ENCODE results near the gene RNF4. TPM values are rescaled to one million over a fixed set of nuclear protein-coding genes. Genes with fewer than 3 reads are reported as not detected.

Gene RNF4
- total RNA-seq, 1 donor from 2014 or later = 77.2 TPM

GRCh38 chr4:2462218-2462991 lies 6.5 kb upstream of the RNF4 start:
- FAIRE-seq = no peak
- TF ChIP-seq CTCF (IDR thresholded peaks at IDR 0.05; ENCODE audit: insufficient read depth, low read depth, low read length) = no peak
- H3K27me3 ChIP-seq (ENCODE audit: insufficient read depth, low read length) = no peaks in the 10 kb centered on the region
- H3K9me3 ChIP-seq (ENCODE audit: insufficient read depth, low read depth, low read length) = no peaks in the 10 kb centered on the region
- H3K79me2 ChIP-seq (ENCODE audit: insufficient read depth, low read length) = no peaks in the 10 kb centered on the region
- peak overlapping the region; percentile 84 for H3K4me2 ChIP-seq (ENCODE audit: low read length)
- peak; percentile 69 for DNase-seq (ENCODE audit: low read depth)
- peak overlapping the region; percentile 81 for H2AFZ ChIP-seq (ENCODE audit: low read depth, low read length)
- no peaks in the 10 kb centered on the region for H3K36me3 Mint-ChIP-seq (ENCODE audit: low read depth, unreplicated experiment)
- peak overlapping the region; percentile 23 for H3K4me3 ChIP-seq (ENCODE audit: insufficient read depth, low read depth, low read length)
- H3K4me3 Mint-ChIP-seq (ENCODE audit: unreplicated experiment) = peak overlapping the region; percentile 81
- H3K4me1 Mint-ChIP-seq (ENCODE audit: low read depth, unreplicated experiment) = peaks cover 2% of the 10 kb centered on the region
- H3K27ac ChIP-seq (ENCODE audit: low read depth, low read length) = no peak overlapping the region
- no peaks in the 10 kb centered on the region for H3K9me3 Mint-ChIP-seq (ENCODE audit: unreplicated experiment)
- peak overlapping the region; percentile 38 for H3K9ac ChIP-seq (ENCODE audit: low read length)
- H3K36me3 ChIP-seq (ENCODE audit: insufficient read depth, low read length) = no peaks in the 10 kb centered on the region
- no peak overlapping the region for H3K27ac Mint-ChIP-seq (ENCODE audit: unreplicated experiment)
- H3K27me3 Mint-ChIP-seq (ENCODE audit: low read depth, unreplicated experiment) = peaks cover 58% of the 10 kb centered on the region
- H4K20me1 ChIP-seq (ENCODE audit: insufficient read depth, low read length) = no peaks in the 10 kb centered on the region
- H3K4me1 ChIP-seq (ENCODE audit: insufficient read depth, low read length) = peaks cover 5% of the 10 kb centered on the region

GRCh38 chr4:2462992-2463762 lies 5.7 kb upstream of the RNF4 start:
- TF ChIP-seq CTCF (IDR thresholded peaks at IDR 0.05; ENCODE audit: insufficient read depth, low read depth, low read length) (no peak), EZH2 (IDR thresholded peaks at IDR 0.05; ENCODE audit: insufficient read depth, low read length) (no peak)

More at GRCh38 chr4:2462992-2463762, 5.7 kb upstream of the RNF4 start:
- Mint-ChIP-seq H3K9me3 (ENCODE audit: unreplicated experiment) (no peaks in the 10 kb centered on the region), H3K27me3 (ENCODE audit: low read depth, unreplicated experiment) (peaks cover 50% of the 10 kb centered on the region), H3K4me1 (ENCODE audit: low read depth, unreplicated experiment) (peaks cover 4% of the 10 kb centered on the region), H3K36me3 (ENCODE audit: low read depth, unreplicated experiment) (peaks cover 2% of the 10 kb centered on the region), H3K4me3 (ENCODE audit: unreplicated experiment) (peak overlapping the region; percentile 68), H3K27ac (ENCODE audit: unreplicated experiment) (no peak overlapping the region)
- no peaks in the 10 kb centered on the region for H3K36me3 ChIP-seq (ENCODE audit: insufficient read depth, low read length)
- peaks cover 7% of the 10 kb centered on the region for H3K79me2 ChIP-seq (ENCODE audit: insufficient read depth, low read length)
- no peaks in the 10 kb centered on the region for H3K9me3 ChIP-seq (ENCODE audit: insufficient read depth, low read depth, low read length)
- H3K4me1 ChIP-seq (ENCODE audit: insufficient read depth, low read length) = peaks cover 11% of the 10 kb centered on the region
- no peaks in the 10 kb centered on the region for H4K20me1 ChIP-seq (ENCODE audit: insufficient read depth, low read length)
- no peak overlapping the region for H2AFZ ChIP-seq (ENCODE audit: low read depth, low read length)
- no peak overlapping the region for H3K4me3 ChIP-seq (ENCODE audit: insufficient read depth, low read depth, low read length)
- no peak overlapping the region for H3K9ac ChIP-seq (ENCODE audit: low read length)
- DNase-seq (ENCODE audit: low read depth) (no peak), FAIRE-seq (no peak)
- no peak overlapping the region for H3K27ac ChIP-seq (ENCODE audit: low read depth, low read length)
- peak overlapping the region; percentile 84 for H3K4me2 ChIP-seq (ENCODE audit: low read length)
- no peaks in the 10 kb centered on the region for H3K27me3 ChIP-seq (ENCODE audit: insufficient read depth, low read length)
